PFSK-1 (cell line): ENCODE measurements around the gene MIDN.

ENCODE experiments used
- FOXP2 ChIP-seq: optimal IDR thresholded peaks from 2 replicates; pipeline ENCODE3; 2011; ENCODE audit warnings: borderline replicate concordance, control low read depth, inconsistent platforms; ENCODE audit not compliant: insufficient read depth; ENCODE audit errors: extremely low read length, extremely low read depth
- POLR2AphosphoS5 ChIP-seq: IDR thresholded peaks from 2 replicates; pipeline ENCODE4 v1.6.1; 2012; ENCODE audit warnings: low read depth, mild to moderate bottlenecking, control low read depth, low read length, moderate library complexity
- REST ChIP-seq, 2 experiments: IDR thresholded peaks; 2 replicates each; pipeline versions ENCODE4 v1.6.1 to v1.8.0; 2011 to 2012; ENCODE audit warnings: low read depth in 2 of 2, low read length in 2 of 2, control low read depth in 1 of 2, inconsistent platforms in 1 of 2, mild to moderate bottlenecking in 1 of 2, moderate library complexity in 1 of 2; ENCODE audit not compliant: insufficient read depth in 1 of 2
- SIN3A ChIP-seq: IDR thresholded peaks from 2 replicates; pipeline ENCODE4 v1.6.1; 2012; ENCODE audit warnings: mild to moderate bottlenecking, low read length, moderate library complexity, borderline replicate concordance; ENCODE audit not compliant: insufficient read depth
- TAF1 ChIP-seq: IDR thresholded peaks from 2 replicates; pipeline ENCODE4 v1.6.1; 2012; ENCODE audit warnings: low read length, control low read depth, borderline replicate concordance; ENCODE audit not compliant: insufficient read depth

The MIDN gene

GRCh38 chr19:1275976-1276627 lies 27.7 kb downstream of the MIDN start:
- TF ChIP-seq FOXP2 (no peak), SIN3A (peak; percentile 6; the same call in 1 of the 2 replicates)

- TF ChIP-seq TAF1, result no peak
- no peak for TF ChIP-seq FOXP2
- TF ChIP-seq REST (IDR thresholded peaks at IDR 0.05; ENCODE audit: insufficient read depth in 1 of 2, low read depth in 2 of 2, low read length in 2 of 2), result no peak
- TF ChIP-seq SIN3A, result no peak
- no peak for TF ChIP-seq POLR2AphosphoS5
Measured at GRCh38 chr19:1276628-1277022, 28.2 kb downstream of the MIDN start.

GRCh38 chr19:1277061-1277460 lies 28.7 kb downstream of the MIDN start:
- TF ChIP-seq FOXP2, result no peak

GRCh38 chr19:1278074-1278473 lies 29.7 kb downstream of the MIDN start:
- TF ChIP-seq POLR2AphosphoS5 (no peak), FOXP2 (no peak), SIN3A (no peak), TAF1 (no peak), REST (IDR thresholded peaks at IDR 0.05; ENCODE audit: insufficient read depth in 1 of 2, low read depth in 2 of 2, low read length in 2 of 2) (no peak)

GRCh38 chr19:1278713-1279660 lies 30.6 kb downstream of the MIDN start:
- no peak for TF ChIP-seq TAF1

- no peak for TF ChIP-seq SIN3A
- TF ChIP-seq FOXP2, result peak; percentile 59
Measured at GRCh38 chr19:1279782-1280341, 31.5 kb downstream of the MIDN start.

- no peak for TF ChIP-seq POLR2AphosphoS5
- no peak for TF ChIP-seq REST (IDR thresholded peaks at IDR 0.05; ENCODE audit: insufficient read depth in 1 of 2, low read depth in 2 of 2, low read length in 2 of 2)
- no peak for TF ChIP-seq SIN3A
Measured at GRCh38 chr19:1280636-1281568, 32.5 kb downstream of the MIDN start.
